GM13976 (cell line): Measurements from ENCODE around the gene OR8S1.
"Not testable (repeated sequence)": the region's sequence is repeated elsewhere in the genome, so short reads cannot be mapped to it uniquely, and the experiment has no call there.

Experiments used
- DNase-seq: peaks from one replicate; pipeline ENCODE4 v3.0.0; 2012; ENCODE audit warnings: low spot score
- in situ Hi-C: fragments of 300-500 bp; cut with MboI; formaldehyde crosslinking; loops from one replicate; pipeline ENCODE4 v1.12.0; 2022; ENCODE audit warnings: low sequenced_read_pairs, mixed read lengths, inconsistent platforms; ENCODE audit not compliant: unreplicated experiment
- TF ChIP-seq, protein P1 (sequence below): IDR thresholded peaks from 2 replicates; pipeline ENCODE4 v1.5.1; 2012; ENCODE audit warnings: borderline replicate concordance, mild to moderate bottlenecking; ENCODE audit not compliant: insufficient read depth; ENCODE audit errors: extremely low read depth, missing control alignments, control extremely low read depth

Gene OR8S1

DNA sequence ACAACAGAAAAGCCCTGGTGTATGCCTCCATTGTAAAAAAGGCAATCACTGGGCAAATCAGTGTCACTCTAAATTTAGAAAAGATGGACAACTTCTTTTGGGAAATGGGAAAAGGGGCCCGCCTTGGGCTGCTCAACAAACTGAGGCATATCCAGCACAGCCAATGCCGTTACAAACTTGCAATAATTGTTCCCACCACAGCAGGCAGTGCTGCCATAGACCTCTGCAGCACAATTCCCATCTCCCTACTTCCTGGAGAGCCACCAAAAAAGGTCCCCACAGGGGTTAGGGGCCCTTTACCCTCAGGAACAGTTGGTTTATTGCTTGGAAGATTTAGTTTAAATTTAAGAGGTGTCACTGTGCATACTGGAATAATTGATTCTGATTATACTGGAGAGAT, 16.4 kb upstream of the OR8S1 start:
- TF ChIP-seq, protein P1, sequence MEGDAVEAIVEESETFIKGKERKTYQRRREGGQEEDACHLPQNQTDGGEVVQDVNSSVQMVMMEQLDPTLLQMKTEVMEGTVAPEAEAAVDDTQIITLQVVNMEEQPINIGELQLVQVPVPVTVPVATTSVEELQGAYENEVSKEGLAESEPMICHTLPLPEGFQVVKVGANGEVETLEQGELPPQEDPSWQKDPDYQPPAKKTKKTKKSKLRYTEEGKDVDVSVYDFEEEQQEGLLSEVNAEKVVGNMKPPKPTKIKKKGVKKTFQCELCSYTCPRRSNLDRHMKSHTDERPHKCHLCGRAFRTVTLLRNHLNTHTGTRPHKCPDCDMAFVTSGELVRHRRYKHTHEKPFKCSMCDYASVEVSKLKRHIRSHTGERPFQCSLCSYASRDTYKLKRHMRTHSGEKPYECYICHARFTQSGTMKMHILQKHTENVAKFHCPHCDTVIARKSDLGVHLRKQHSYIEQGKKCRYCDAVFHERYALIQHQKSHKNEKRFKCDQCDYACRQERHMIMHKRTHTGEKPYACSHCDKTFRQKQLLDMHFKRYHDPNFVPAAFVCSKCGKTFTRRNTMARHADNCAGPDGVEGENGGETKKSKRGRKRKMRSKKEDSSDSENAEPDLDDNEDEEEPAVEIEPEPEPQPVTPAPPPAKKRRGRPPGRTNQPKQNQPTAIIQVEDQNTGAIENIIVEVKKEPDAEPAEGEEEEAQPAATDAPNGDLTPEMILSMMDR, result no peak
- no peak for DNase-seq
- in situ Hi-C loops, result no loop called here

DNA sequence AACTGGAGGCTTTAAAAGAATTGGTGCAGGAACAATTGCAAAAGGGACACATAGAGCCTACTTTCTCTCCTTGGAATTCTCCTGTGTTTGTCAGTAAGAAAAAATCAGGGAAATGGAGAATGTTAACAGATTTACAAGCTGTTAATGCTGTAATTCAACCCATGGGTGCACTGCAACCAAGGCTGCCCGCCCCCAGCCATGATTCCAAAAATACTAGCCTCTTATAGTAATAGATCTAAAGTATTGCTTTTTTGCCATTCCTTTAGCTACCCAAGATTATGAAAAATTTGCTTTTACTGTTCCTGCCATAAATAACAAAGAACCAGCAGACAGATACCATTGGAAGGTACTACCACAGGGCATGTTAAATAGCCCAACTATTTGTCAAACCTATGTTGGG, 15.3 kb upstream of the OR8S1 start:
- in situ Hi-C loops, result no loop called here
- TF ChIP-seq, protein P1, result no peak
- DNase-seq, result no peak

DNA sequence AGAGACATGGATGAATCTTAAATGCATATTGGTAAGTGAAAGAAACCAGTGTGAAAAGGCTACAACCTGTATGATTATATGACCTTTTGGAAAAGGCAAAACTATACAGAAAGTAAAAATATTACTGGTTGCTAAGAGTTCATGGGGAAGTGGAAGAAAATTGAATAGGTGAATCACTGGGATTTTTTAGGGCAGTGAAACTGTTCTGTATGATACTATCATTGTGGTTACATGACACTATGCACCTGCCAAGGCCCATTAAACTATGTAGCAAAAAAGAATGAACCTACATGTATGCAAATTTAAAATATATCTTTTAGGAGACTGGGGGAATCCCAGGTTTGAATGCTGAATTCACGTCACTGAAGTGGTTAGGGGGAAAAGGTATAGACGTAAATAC, 12.6 kb upstream of the OR8S1 start:
- TF ChIP-seq, protein P1, result no peak
- in situ Hi-C loops, result no loop called here
- peak; percentile 40 for DNase-seq

DNA sequence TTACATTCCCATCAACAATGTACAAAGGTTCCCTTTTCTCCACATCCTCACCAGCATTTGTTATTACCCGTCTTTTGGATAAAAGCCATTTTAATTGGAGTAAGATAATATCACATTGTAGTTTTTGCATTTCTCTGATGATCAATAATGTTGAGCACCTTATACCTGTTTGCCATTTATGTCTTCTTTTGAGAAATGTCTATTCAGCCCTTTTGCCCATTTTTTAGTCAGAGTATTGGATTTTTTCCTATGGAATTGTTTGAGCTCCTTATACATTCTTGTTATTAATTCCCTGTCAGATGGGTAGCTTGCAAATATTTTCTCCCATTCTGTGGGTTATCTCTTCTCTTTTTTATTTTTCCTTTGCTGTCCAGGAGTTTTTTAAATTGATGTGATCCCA, 10.7 kb upstream of the OR8S1 start:
- in situ Hi-C loops, result no loop called here
- TF ChIP-seq, protein P1, result no peak
- DNase-seq, result no peak

DNA sequence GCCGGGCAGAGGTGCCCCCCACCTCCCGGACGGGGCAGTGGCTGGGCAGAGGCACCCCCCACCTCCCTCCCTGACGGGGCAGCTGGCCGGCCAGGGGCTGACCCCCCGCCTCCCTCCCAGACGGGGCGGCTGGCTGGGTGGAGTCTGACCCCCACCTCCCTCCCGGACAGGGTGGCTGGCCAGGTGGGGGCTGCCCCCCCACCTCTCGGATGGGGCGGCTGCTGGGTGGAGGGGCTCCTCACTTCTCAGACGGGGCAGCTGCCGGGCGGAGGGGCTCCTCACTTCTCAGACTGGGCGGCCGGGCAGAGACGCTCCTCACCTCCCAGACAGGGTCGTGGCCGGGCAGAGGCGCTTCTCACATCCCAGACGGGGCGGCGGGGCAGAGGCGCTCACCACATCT, 5.1 kb upstream of the OR8S1 start:
- in situ Hi-C loops, DNase-seq: not testable (repeated sequence)

DNA sequence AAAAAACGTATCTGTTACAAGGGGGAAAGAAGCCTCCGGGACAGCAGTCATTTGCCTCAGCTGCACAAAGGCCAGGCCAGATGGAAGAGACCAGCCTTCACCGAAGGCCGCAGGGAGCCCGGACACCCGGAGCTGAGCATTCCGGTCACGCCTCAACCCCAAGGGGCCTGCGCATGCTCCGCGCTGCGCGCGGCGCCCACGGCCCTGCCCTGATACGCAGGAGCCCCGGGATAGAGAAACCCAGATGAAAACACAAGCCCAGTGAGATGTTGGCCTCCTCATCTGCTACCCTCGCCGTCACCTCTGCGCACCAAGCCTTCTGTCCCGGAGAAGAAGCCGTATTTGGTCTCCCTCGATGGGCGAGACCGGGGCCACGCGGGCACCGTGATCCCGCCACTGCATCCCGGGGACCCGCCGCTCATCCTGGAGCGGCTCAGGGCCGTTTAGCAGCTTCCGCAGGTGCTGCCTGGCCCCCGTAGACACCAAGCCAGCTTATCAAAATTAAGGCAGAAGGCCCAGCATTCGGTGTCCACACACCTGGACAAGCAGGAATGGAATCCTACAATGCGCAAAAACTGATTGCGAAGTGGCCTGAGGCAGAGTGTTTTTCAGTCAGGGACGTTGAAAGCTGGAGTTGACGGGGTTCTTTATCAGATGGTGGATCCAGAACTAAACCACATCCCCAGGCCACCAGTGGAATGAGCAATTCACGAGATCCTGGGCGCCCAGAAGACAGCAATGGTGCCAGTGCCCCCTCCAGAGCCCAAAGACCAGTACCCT, 2.6 kb downstream of the OR8S1 start:
- in situ Hi-C loops, result no loop called here
- TF ChIP-seq, protein P1, result no peak
- no peak for DNase-seq

DNA sequence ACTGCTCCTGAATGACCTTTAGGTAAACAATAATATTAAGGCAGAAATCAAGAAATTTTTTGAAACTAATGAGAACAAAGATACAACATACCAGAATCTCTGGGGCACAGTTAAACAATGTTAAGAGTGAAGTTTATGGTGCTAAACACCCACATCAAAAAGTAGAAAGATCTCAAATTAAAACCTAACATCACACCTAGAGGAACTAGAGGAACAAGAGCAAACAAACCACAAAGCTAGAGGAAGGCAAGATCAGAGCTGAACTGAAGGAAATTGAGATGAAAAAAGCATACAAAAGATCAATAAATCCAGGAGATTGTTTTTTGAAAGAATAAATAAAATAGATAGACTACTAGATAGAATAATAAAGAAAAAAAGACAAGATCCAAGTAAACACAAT, 7.2 kb downstream of the OR8S1 start:
- in situ Hi-C loops, result no loop called here
- TF ChIP-seq, protein P1, result no peak
- no peak for DNase-seq
